RWPE2 (cell line): ENCODE results near the gene SLC22A2.

Experiments
- ATAC-seq: fragments of 200-7000 bp; cut with Tn5 transposase; 3 replicates; pipeline ENCODE4 v1.9.1; 2021; ENCODE audit warnings: low read depth
- DNase-seq: peaks from one replicate; pipeline ENCODE4 v3.0.0-alpha.2; 2020; ENCODE audit warnings: low spot score
- H3K27ac ChIP-seq: fragments of 450-650 bp; 2 replicates; pipeline ENCODE4 v1.5.1; 2017; ENCODE audit warnings: mild to moderate bottlenecking; ENCODE audit not compliant: poor library complexity, severe bottlenecking
- H3K27me3 ChIP-seq: fragments of 250-450 bp; sonication (Bioruptor Pico); 2 replicates; pipeline ENCODE4 v1.5.1; 2021; ENCODE audit warnings: mild to moderate bottlenecking, moderate library complexity; ENCODE audit not compliant: insufficient read depth, poor library complexity, severe bottlenecking
- H3K36me3 ChIP-seq: fragments of 250-450 bp; sonication (Bioruptor Pico); 2 replicates; pipeline ENCODE4 v1.5.1; 2020; ENCODE audit warnings: low read depth, mild to moderate bottlenecking, moderate library complexity
- H3K4me1 ChIP-seq: fragments of 250-450 bp; sonication (Bioruptor Pico); 2 replicates; pipeline ENCODE4 v1.5.1; 2021; ENCODE audit warnings: mild to moderate bottlenecking, moderate library complexity; ENCODE audit not compliant: insufficient read depth, poor library complexity, severe bottlenecking
- H3K4me3 ChIP-seq: fragments of 250-450 bp; sonication (Bioruptor Pico); 2 replicates; pipeline ENCODE4 v1.5.1; 2021; ENCODE audit warnings: mild to moderate bottlenecking, moderate library complexity; ENCODE audit not compliant: severe bottlenecking
- H3K9me3 ChIP-seq: fragments of 250-450 bp; sonication (Bioruptor Pico); 2 replicates; pipeline ENCODE4 v1.5.1; 2021; ENCODE audit warnings: mild to moderate bottlenecking, moderate library complexity; ENCODE audit not compliant: severe bottlenecking
- TF ChIP-seq, protein P1 (sequence below): fragments of 450-650 bp; IDR thresholded peaks from one replicate; pipeline ENCODE4 v1.5.1; 2017; ENCODE audit warnings: mild to moderate bottlenecking, moderate library complexity; ENCODE audit not compliant: poor library complexity, severe bottlenecking

Gene SLC22A2

GRCh38 chr6:160227769-160228161 is 30.9 kb downstream of the SLC22A2 start:
- ATAC-seq (no peak), DNase-seq (no peak)
- TF ChIP-seq, protein P1, sequence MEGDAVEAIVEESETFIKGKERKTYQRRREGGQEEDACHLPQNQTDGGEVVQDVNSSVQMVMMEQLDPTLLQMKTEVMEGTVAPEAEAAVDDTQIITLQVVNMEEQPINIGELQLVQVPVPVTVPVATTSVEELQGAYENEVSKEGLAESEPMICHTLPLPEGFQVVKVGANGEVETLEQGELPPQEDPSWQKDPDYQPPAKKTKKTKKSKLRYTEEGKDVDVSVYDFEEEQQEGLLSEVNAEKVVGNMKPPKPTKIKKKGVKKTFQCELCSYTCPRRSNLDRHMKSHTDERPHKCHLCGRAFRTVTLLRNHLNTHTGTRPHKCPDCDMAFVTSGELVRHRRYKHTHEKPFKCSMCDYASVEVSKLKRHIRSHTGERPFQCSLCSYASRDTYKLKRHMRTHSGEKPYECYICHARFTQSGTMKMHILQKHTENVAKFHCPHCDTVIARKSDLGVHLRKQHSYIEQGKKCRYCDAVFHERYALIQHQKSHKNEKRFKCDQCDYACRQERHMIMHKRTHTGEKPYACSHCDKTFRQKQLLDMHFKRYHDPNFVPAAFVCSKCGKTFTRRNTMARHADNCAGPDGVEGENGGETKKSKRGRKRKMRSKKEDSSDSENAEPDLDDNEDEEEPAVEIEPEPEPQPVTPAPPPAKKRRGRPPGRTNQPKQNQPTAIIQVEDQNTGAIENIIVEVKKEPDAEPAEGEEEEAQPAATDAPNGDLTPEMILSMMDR: no peak
- Histone ChIP-seq H3K27ac (no peak overlapping the region), H3K4me3 (no peak overlapping the region), H3K36me3 (no peaks in the 10 kb centered on the region), H3K9me3 (no peaks in the 10 kb centered on the region), H3K27me3 (no peaks in the 10 kb centered on the region), H3K4me1 (no peaks in the 10 kb centered on the region)

- no peaks in the 10 kb centered on the region for H3K9me3 ChIP-seq
- no peak overlapping the region for H3K4me3 ChIP-seq
- H3K27ac ChIP-seq: no peak overlapping the region
- ATAC-seq (no peak), DNase-seq (no peak)
- TF ChIP-seq, protein P1: no peak
- no peaks in the 10 kb centered on the region for H3K27me3 ChIP-seq
- no peaks in the 10 kb centered on the region for H3K36me3 ChIP-seq
- H3K4me1 ChIP-seq: no peaks in the 10 kb centered on the region
Measured at GRCh38 chr6:160227038-160227768, 31.4 kb downstream of the SLC22A2 start.

DNA sequence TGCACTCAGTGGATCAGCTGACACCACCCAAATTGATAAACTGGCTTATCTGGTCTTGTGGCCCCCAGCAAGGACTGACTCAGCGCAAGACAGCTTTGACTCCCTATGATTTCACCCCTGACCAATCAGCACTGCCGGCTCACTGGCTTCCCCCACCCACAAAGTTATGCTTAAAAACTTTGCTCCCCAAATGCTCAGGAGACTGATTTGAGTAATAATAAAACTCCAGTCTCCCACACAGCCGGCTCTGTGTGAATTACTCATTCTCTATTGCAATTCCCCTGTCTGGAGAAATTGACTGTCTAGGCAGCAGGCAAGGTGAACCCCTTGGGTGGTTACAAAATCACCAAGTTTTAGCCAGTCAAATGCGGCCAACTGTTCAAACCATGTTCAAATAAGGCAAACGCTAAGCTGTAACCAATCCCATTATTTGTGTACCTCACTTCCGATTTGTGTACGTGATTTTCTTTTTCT is 32.5 kb downstream of the SLC22A2 start:
- TF ChIP-seq, protein P1: no peak
- no peaks in the 10 kb centered on the region for H3K4me1 ChIP-seq
- no peak for DNase-seq
- no peaks in the 10 kb centered on the region for H3K9me3 ChIP-seq
- no peak overlapping the region for H3K4me3 ChIP-seq
- ATAC-seq: no peak
- no peaks in the 10 kb centered on the region for H3K27me3 ChIP-seq
- no peak overlapping the region for H3K27ac ChIP-seq
- no peaks in the 10 kb centered on the region for H3K36me3 ChIP-seq

DNA sequence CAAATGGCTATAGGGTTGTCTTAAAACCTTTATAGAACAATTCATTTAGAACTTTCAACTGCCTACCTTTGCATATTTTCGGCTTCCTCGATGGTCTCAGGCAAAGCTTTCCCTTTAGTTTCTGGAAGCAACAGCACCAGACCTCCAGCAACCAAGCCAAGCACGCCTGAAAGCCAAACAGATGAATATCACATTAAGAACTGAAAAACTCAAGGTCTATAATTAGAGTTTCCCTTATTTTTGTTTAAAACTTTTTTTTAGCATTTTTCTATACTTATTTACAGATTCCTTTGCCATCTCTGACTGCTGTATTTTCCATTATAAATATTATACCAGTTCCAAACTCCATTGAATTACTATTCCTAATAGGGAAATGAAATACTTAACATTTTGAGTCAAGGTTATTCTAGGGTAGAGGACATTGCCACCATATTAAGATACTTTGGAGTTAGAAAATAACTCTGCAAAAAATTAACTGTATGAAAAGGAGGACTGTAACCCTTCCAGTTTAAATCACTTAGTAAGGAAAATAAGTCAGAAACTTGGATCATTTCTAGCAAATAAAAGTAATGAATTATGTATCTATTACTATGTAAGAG is 33.9 kb downstream of the SLC22A2 start:
- no peak for DNase-seq
- H3K4me1 ChIP-seq: no peaks in the 10 kb centered on the region
- TF ChIP-seq, protein P1: no peak
- no peak overlapping the region for H3K4me3 ChIP-seq
- no peak overlapping the region for H3K27ac ChIP-seq
- H3K9me3 ChIP-seq: no peaks in the 10 kb centered on the region
- no peak for ATAC-seq
- no peaks in the 10 kb centered on the region for H3K27me3 ChIP-seq
- H3K36me3 ChIP-seq: no peaks in the 10 kb centered on the region

- DNase-seq (no peak), ATAC-seq (no peak)
- TF ChIP-seq, protein P1: no peak
- H3K9me3 ChIP-seq: no peaks in the 10 kb centered on the region
- H3K36me3 ChIP-seq: no peaks in the 10 kb centered on the region
- H3K27me3 ChIP-seq: no peaks in the 10 kb centered on the region
- no peak overlapping the region for H3K27ac ChIP-seq
- no peaks in the 10 kb centered on the region for H3K4me1 ChIP-seq
- no peak overlapping the region for H3K4me3 ChIP-seq
Measured at GRCh38 chr6:160222491-160222890, 36.1 kb downstream of the SLC22A2 start.
